ENCODE data around the gene HABP4. TPM values are rescaled to one million over a fixed set of nuclear protein-coding genes. Genes with fewer than 3 reads are reported as not detected.
"Not testable (repeated sequence)": the region's sequence is repeated elsewhere in the genome, so short reads cannot be mapped to it uniquely, and the experiment has no call there.

Gene HABP4
- total RNA-seq, 4 donors from 2014 or later: 18.4 to 24.1 (median 20.8) TPM

GRCh38 chr9:96500696-96501632 is 51.0 kb downstream of the HABP4 start:
- no peak for DNase-seq
- Histone ChIP-seq H3K4me1 (peaks cover 4 to 13% of the 10 kb centered on the region in 2 donors), H3K27ac (no peak overlapping the region), H3K36me3 (no peaks in the 10 kb centered on the region), H3K9me3 (no peaks in the 10 kb centered on the region), H3K27me3 (no peaks in the 10 kb centered on the region), H3K4me3 (replicated peaks in 1 of 3) (no peak overlapping the region)
- intact Hi-C loops (cut with DNase I): loop anchor here (10.0 kb wide), 1 partner anchor 56 kb away; no protein-coding TSS in a partner anchor
- TF ChIP-seq CTCF (IDR thresholded peaks at IDR 0.05): no peak
- no peak for TF ChIP-seq POLR2A (IDR thresholded peaks at IDR 0.05)
- WGBS, 2 donors: 87 to 91% methylated on average over 12 to 14 of the region's 14 CpGs

GRCh38 chr9:96501633-96502538 is 51.9 kb downstream of the HABP4 start:
- no peak for DNase-seq
- H3K27ac ChIP-seq: no peak overlapping the region
- intact Hi-C loops (cut with DNase I): loop anchor here (10.0 kb wide), 1 partner anchor 57 kb away; no protein-coding TSS in a partner anchor
- H3K9me3 ChIP-seq: no peaks in the 10 kb centered on the region
- peaks cover 5 to 15% of the 10 kb centered on the region in 2 donors for H3K4me1 ChIP-seq
- H3K4me3 ChIP-seq (replicated peaks in 1 of 3): no peak overlapping the region
- H3K36me3 ChIP-seq: no peaks in the 10 kb centered on the region
- no peak for TF ChIP-seq POLR2A (IDR thresholded peaks at IDR 0.05)
- TF ChIP-seq CTCF (IDR thresholded peaks at IDR 0.05): no peak
- no peaks in the 10 kb centered on the region for H3K27me3 ChIP-seq
- 93 to 94% methylated on average over 15 of the region's 15 CpGs for WGBS, 2 donors

- TF ChIP-seq POLR2A (IDR thresholded peaks at IDR 0.05) (no peak), CTCF (IDR thresholded peaks at IDR 0.05) (no peak)
- Histone ChIP-seq H3K9me3 (no peaks in the 10 kb centered on the region), H3K4me1 (peaks cover 5 to 15% of the 10 kb centered on the region in 2 donors), H3K36me3 (no peaks in the 10 kb centered on the region), H3K27ac (no peak overlapping the region), H3K27me3 (no peaks in the 10 kb centered on the region), H3K4me3 (replicated peaks in 1 of 3) (no peak overlapping the region)
- 80 to 82% methylated on average over 6 of the region's 6 CpGs for WGBS, 2 donors
- intact Hi-C loops (cut with DNase I): loop anchor here (10.0 kb wide), 1 partner anchor 58 kb away; no protein-coding TSS in a partner anchor
- DNase-seq: no peak
Measured at GRCh38 chr9:96502539-96503373, 52.8 kb downstream of the HABP4 start.

GRCh38 chr9:96503374-96503748 is 53.4 kb downstream of the HABP4 start:
- H3K27ac ChIP-seq; H3K9me3 ChIP-seq; DNase-seq; H3K4me3 ChIP-seq (replicated peaks in 1 of 3); H3K36me3 ChIP-seq; H3K27me3 ChIP-seq: not testable (repeated sequence)
- H3K4me1 ChIP-seq: peaks cover 5 to 15% of the 10 kb centered on the region in 2 donors
- intact Hi-C loops (cut with DNase I): loop anchor here (10.0 kb wide), 1 partner anchor 59 kb away; no protein-coding TSS in a partner anchor

DNA sequence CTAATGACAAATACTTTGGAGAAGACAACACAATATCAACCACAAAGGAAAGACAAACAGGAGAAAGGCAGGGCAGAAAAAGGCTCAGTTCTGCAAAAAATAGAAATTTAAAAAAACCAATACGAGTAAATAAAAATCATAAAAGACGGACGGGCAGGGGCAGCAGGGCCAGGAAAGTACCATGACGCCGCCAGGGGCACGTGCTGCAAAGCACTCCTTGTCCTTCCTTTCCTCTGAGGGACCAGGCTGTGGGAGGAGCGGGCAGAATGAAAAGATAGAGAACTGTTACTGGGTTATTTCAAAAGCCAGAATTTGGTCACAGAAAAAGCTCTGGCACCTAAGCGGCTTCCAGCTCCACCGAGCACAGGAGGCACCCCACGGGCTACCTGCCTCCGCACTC is 53.9 kb downstream of the HABP4 start:
- TF ChIP-seq CTCF (IDR thresholded peaks at IDR 0.05) (no peak), POLR2A (IDR thresholded peaks at IDR 0.05) (no peak)
- no peak overlapping the region for H3K27ac ChIP-seq
- H3K9me3 ChIP-seq: no peaks in the 10 kb centered on the region
- no peak overlapping the region for H3K4me3 ChIP-seq (replicated peaks in 1 of 3)
- 89 to 91% methylated on average over 11 of the region's 11 CpGs for WGBS, 2 donors
- intact Hi-C loops (cut with DNase I): loop anchor here (10.0 kb wide), 1 partner anchor 59 kb away; no protein-coding TSS in a partner anchor
- H3K36me3 ChIP-seq: no peaks in the 10 kb centered on the region
- H3K4me1 ChIP-seq: peaks cover 5 to 15% of the 10 kb centered on the region in 2 donors
- H3K27me3 ChIP-seq: no peaks in the 10 kb centered on the region
- no peak for DNase-seq
